Endothelial cell of umbilical vein (primary cell): ENCODE results near the gene SPDEF. TPM values are rescaled to one million over a fixed set of nuclear protein-coding genes. Genes with fewer than 3 reads are reported as not detected.
A peak's percentile ranks its signal among the peaks of the same experiment; 100 is the strongest.

Experiments
- BruUV-seq: library from RNA; stranded (reverse); fragments of 400-500 nt; replicated peaks from 2 replicates; lab custom pipeline; 2021; lab: Mats Ljungman, UMichigan
- CTCF ChIA-PET: fragments of 300-600, 350-600 bp; sonication (Branson Sonifier 250); formaldehyde crosslinking; loops from one replicate; lab custom pipeline; 2021; ENCODE audit warnings: antibody characterized with exemption, inconsistent platforms; lab: Charles Lee
- POLR2A ChIA-PET: fragments of 300-600, 350-600 bp; sonication (Branson Sonifier 250); formaldehyde crosslinking; loops from one replicate; lab custom pipeline; 2021; ENCODE audit warnings: antibody characterized with exemption, inconsistent platforms; lab: Charles Lee
- DNase-seq: peaks from one replicate; pipeline ENCODE4 v3.0.0-alpha.2; 2011; ENCODE audit warnings: low read depth, low spot score
- FAIRE-seq: peaks from 2 replicates; lab custom pipeline; 2011; peaks lifted over from hg19 to GRCh38; lab: Jason Lieb, UNC
- H2AFZ ChIP-seq: 2 replicates; pipeline ENCODE4 v1.6.0; 2012; ENCODE audit warnings: low read depth, low read length, control low read depth, inconsistent platforms
- H3K27ac ChIP-seq: 2 replicates; pipeline ENCODE4 v1.5.1; 2011; ENCODE audit warnings: low read depth, mild to moderate bottlenecking, control low read depth, low read length, moderate library complexity; ENCODE audit not compliant: insufficient read depth
- H3K27me3 ChIP-seq, 2 experiments: 2 replicates each; pipeline versions ENCODE4 v1.6.0 to v1.6.1; 2011; ENCODE audit warnings: low read length in 2 of 2, mixed read lengths in 1 of 2; ENCODE audit not compliant: control insufficient read depth in 2 of 2, insufficient read depth in 2 of 2
- H3K36me3 ChIP-seq, 2 experiments: 2 replicates in 1 of 2; 3 replicates in 1 of 2; pipeline ENCODE4 v1.5.1; 2011; ENCODE audit warnings: low read length in 2 of 2, mild to moderate bottlenecking in 1 of 2, moderate library complexity in 1 of 2; ENCODE audit not compliant: control insufficient read depth in 2 of 2, insufficient read depth in 2 of 2; ENCODE audit errors: extremely low read depth in 1 of 2
- H3K4me1 ChIP-seq: 3 replicates; pipeline ENCODE4 v1.5.1; 2011; ENCODE audit warnings: mild to moderate bottlenecking, low read length; ENCODE audit not compliant: control insufficient read depth, insufficient read depth; ENCODE audit errors: extremely low read depth
- H3K4me2 ChIP-seq: 2 replicates; pipeline ENCODE4 v1.6.1; 2011; ENCODE audit warnings: low read length, control low read depth, mixed read lengths; ENCODE audit not compliant: insufficient read depth
- H3K4me3 ChIP-seq, 3 experiments: fragments of 200-600 bp in 1 of 3; sonication (generic), shearing (Covaris generic) in 1 of 3; replicated peaks in 1 of 3; 2 replicates each; pipeline ENCODE4 v1.5.1; 2011 to 2016; ENCODE audit warnings: control low read depth in 3 of 3, low read length in 3 of 3, mild to moderate bottlenecking in 2 of 3, inconsistent platforms in 1 of 3, low read depth in 1 of 3, moderate library complexity in 1 of 3; ENCODE audit not compliant: insufficient read depth in 1 of 3
- H3K79me2 ChIP-seq: 2 replicates; pipeline ENCODE4 v1.6.0; 2012; ENCODE audit warnings: low read length, inconsistent platforms; ENCODE audit not compliant: control insufficient read depth, insufficient read depth
- H3K9ac ChIP-seq: replicated peaks from 2 replicates; pipeline ENCODE3; 2011; ENCODE audit warnings: low read length, control low read depth; ENCODE audit not compliant: insufficient read depth; ENCODE audit errors: extremely low read depth
- H3K9me1 ChIP-seq: replicated peaks from 3 replicates; pipeline ENCODE4 v1.6.0; 2011; ENCODE audit warnings: mild to moderate bottlenecking, low read length; ENCODE audit not compliant: control insufficient read depth, insufficient read depth; ENCODE audit errors: extremely low read depth
- H3K9me3 ChIP-seq: replicated peaks from 2 replicates; pipeline ENCODE4 v1.5.1; 2012; ENCODE audit warnings: low read length, inconsistent platforms; ENCODE audit not compliant: control insufficient read depth, insufficient read depth
- H4K20me1 ChIP-seq: replicated peaks from 2 replicates; pipeline ENCODE3; 2011; ENCODE audit warnings: mild to moderate bottlenecking, low read length; ENCODE audit not compliant: control insufficient read depth, insufficient read depth; ENCODE audit errors: extremely low read depth
- EZH2 ChIP-seq: IDR thresholded peaks from 2 replicates; pipeline ENCODE4 v1.6.1; 2012; ENCODE audit warnings: borderline replicate concordance, low read depth, mild to moderate bottlenecking, moderate library complexity, low read length, inconsistent platforms; ENCODE audit not compliant: severe bottlenecking
- FOS ChIP-seq: IDR thresholded peaks from 2 replicates; pipeline ENCODE4 v1.6.1; 2011; ENCODE audit warnings: mild to moderate bottlenecking, low read length, moderate library complexity, borderline replicate concordance; ENCODE audit not compliant: insufficient read depth
- GATA2 ChIP-seq: IDR thresholded peaks from 2 replicates; pipeline ENCODE4 v1.7.0; 2011; ENCODE audit warnings: low read depth, mild to moderate bottlenecking, moderate library complexity, mixed read lengths, low read length; ENCODE audit not compliant: insufficient read length, insufficient read depth
- JUN ChIP-seq: IDR thresholded peaks from 2 replicates; pipeline ENCODE4 v1.6.1; 2011; ENCODE audit warnings: borderline replicate concordance, low read depth; ENCODE audit not compliant: insufficient read length, insufficient read depth
- MYC ChIP-seq: IDR thresholded peaks from one replicate; pipeline ENCODE4 v1.6.1; 2011; ENCODE audit warnings: mild to moderate bottlenecking, low read depth, low read length
- POLR2A ChIP-seq: IDR thresholded peaks from 2 replicates; pipeline ENCODE4 v1.6.1; 2012; ENCODE audit warnings: low read depth, mild to moderate bottlenecking, control low read depth, low read length
- POLR2AphosphoS5 ChIP-seq: IDR thresholded peaks from 2 replicates; pipeline ENCODE4 v1.6.1; 2012; ENCODE audit warnings: low read depth, mild to moderate bottlenecking, control low read depth, low read length, moderate library complexity; ENCODE audit not compliant: insufficient read depth
- dilution Hi-C: fragments of 300-500 bp; cut with MboI; formaldehyde crosslinking; loops from one replicate; pipeline ENCODE4 v1.15.0; 2019; ENCODE audit warnings: low sequenced_read_pairs; ENCODE audit not compliant: extremely low pct_ligation_motif_present
- intact Hi-C: fragments of 100-400 bp; cut with micrococcal nuclease; formaldehyde crosslinking; loops from one replicate; pipeline ENCODE4 v1.10.0; 2022
- polyA plus RNA-seq, 4 experiments: library from polyadenylated mRNA; depleted of rRNA in 3 of 4; stranded (reverse) in 3 of 4; unstranded in 1 of 4; fragments of >200 nt; gene quantifications; 2 replicates each; pipeline versions ENCODE4 v1.2.1 to v1.2.3, GENCODE V29; 2011 to 2012; ENCODE audit warnings: missing spikeins in 1 of 4
- total RNA-seq: library from RNA; stranded (reverse); gene quantifications from 2 replicates; pipeline ENCODE4 v1.2.3, GENCODE V29; 2021
- TF ChIP-seq, protein P1 (sequence below), 2 donors: IDR thresholded peaks; 1 replicate in 1 of 2; 2 replicates in 1 of 2; pipeline ENCODE4 v1.5.1; 2011; ENCODE audit warnings: low read length in 2 of 2, mild to moderate bottlenecking in 2 of 2, moderate library complexity in 2 of 2, control low read depth in 1 of 2, inconsistent platforms in 1 of 2, low read depth in 1 of 2; ENCODE audit not compliant: insufficient read depth in 1 of 2; ENCODE audit errors: extremely low read depth in 1 of 2
- TF ChIP-seq, protein P2 (sequence below): IDR thresholded peaks from 2 replicates; pipeline ENCODE4 v1.6.1; 2011; ENCODE audit not compliant: insufficient read depth, insufficient read length

SPDEF gene
- total and polyA plus RNA-seq, 2 donors (not counting 3 experiments of a cell fraction or from before 2014, with no cell fraction given), result not detected

DNA sequence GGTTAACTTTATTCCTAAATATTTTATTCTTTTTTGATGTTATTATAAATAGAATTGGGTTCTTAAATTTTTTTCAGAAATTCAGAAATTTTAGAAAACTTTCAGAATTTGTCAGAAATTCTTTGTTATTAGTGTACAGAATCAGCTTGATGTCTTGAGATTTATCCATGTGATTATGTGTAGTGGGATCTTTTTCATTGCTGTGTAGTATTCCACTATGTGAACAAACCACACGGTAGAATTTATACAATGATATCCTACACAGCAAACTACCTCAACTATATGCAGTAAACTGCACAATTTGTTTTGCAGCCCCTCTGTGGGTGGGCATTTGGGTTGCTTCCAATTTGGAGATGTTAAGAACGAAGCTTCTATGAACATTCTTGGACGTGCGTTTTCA, 46.3 kb downstream of the SPDEF start:
- Histone ChIP-seq H3K36me3 (no peaks in the 10 kb centered on the region), H3K27me3 (peaks cover 14 to 16% of the 10 kb centered on the region in 2 experiments), H3K27ac (no peak overlapping the region), H3K79me2 (no peaks in the 10 kb centered on the region), H3K4me3 (no peak overlapping the region), H3K4me2 (no peak overlapping the region), H4K20me1 (no peaks in the 10 kb centered on the region), H3K9me1 (no peaks in the 10 kb centered on the region), H3K9ac (no peak overlapping the region), H2AFZ (no peak overlapping the region), H3K4me1 (no peaks in the 10 kb centered on the region), H3K9me3 (no peaks in the 10 kb centered on the region)
- POLR2A ChIA-PET, result no interaction called here
- TF ChIP-seq MYC, result no peak
- TF ChIP-seq, protein P1, sequence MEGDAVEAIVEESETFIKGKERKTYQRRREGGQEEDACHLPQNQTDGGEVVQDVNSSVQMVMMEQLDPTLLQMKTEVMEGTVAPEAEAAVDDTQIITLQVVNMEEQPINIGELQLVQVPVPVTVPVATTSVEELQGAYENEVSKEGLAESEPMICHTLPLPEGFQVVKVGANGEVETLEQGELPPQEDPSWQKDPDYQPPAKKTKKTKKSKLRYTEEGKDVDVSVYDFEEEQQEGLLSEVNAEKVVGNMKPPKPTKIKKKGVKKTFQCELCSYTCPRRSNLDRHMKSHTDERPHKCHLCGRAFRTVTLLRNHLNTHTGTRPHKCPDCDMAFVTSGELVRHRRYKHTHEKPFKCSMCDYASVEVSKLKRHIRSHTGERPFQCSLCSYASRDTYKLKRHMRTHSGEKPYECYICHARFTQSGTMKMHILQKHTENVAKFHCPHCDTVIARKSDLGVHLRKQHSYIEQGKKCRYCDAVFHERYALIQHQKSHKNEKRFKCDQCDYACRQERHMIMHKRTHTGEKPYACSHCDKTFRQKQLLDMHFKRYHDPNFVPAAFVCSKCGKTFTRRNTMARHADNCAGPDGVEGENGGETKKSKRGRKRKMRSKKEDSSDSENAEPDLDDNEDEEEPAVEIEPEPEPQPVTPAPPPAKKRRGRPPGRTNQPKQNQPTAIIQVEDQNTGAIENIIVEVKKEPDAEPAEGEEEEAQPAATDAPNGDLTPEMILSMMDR (IDR thresholded peaks at IDR 0.05; ENCODE audit: extremely low read depth in 1 of 2, insufficient read depth in 1 of 2, low read depth in 1 of 2, low read length in 2 of 2), result no peak
- no peak for TF ChIP-seq GATA2
- no peak for TF ChIP-seq EZH2
- TF ChIP-seq JUN, result no peak
- no peak for TF ChIP-seq FOS
- TF ChIP-seq POLR2A, result no peak
- no peak for TF ChIP-seq POLR2AphosphoS5
- TF ChIP-seq, protein P2, sequence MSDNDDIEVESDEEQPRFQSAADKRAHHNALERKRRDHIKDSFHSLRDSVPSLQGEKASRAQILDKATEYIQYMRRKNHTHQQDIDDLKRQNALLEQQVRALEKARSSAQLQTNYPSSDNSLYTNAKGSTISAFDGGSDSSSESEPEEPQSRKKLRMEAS, result no peak
- FAIRE-seq (peak; percentile 26), DNase-seq (no peak)
- CTCF ChIA-PET, result interaction anchor here (1.1 kb wide), 1 partner anchor 50 kb away, joined by 6 read pairs; no protein-coding TSS in a partner anchor
- no TSS peak for BruUV-seq
- dilution Hi-C loops (no loop called here), intact Hi-C loops (no loop called here)
